Breast epithelium (tissue), 3 donors: ENCODE measurements around the gene CFAP57.

Source experiments
- CTCF ChIP-seq, 3 donors: fragments of 450-650 bp; IDR thresholded peaks; one replicate each; pipeline ENCODE4 v1.5.1; 2016 to 2017; ENCODE audit warnings: antibody characterized with exemption in 3 of 3, mild to moderate bottlenecking in 3 of 3, moderate library complexity in 3 of 3
- POLR2A ChIP-seq: fragments of 450-650 bp; IDR thresholded peaks from one replicate; pipeline ENCODE4 v1.6.1; 2016; ENCODE audit warnings: antibody characterized with exemption, mild to moderate bottlenecking, moderate library complexity
- POLR2AphosphoS5 ChIP-seq, 3 donors: sonication (generic); formaldehyde crosslinking; IDR thresholded peaks; one replicate each; pipeline ENCODE4 v1.6.1; 2017; ENCODE audit warnings: antibody characterized with exemption in 3 of 3

DNA sequence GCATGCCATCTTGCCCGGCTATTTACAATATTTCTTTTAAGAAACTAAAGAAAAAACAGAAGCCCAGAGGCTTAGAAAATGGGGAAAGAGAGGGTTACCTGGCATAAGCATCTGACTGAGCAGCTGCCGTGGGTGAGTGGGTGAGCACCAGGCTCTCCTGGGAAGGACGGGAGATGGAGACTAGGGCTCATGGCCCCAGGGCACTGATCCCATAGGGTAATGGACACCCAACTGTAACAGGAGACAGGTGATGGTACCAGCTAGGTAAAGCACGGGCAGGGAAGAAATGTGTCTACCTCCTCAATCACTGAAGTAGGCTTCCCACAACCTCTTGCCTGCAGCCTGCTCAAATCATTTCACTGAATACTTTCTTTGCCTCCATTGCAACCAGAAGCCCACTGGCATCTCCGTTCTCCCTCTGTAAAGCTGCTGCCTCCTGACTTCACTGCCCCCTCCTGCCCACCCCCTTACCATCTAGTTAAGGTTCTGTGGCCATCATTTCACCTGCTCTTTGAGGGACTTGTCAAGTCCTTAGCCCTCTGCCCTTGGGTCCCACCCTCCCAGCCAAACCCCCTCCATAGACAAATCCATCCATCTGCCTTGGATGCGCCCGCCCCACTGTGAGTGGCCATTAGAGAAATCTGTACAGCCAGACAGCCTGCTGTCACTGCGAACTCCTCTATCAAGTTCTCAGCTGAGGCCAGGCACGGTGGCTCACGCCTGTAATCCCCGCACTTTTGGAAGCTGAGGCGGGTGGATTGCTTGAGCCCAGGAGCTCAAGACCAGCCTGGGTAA, 103.9 kb downstream of the CFAP57 start:
- no peak for TF ChIP-seq CTCF (IDR thresholded peaks at IDR 0.05)
- TF ChIP-seq POLR2A: no peak
- TF ChIP-seq POLR2AphosphoS5 (IDR thresholded peaks at IDR 0.05): no peak
